HS-27A (cell line): ENCODE results near the gene ZYG11B.
"Not testable (repeated sequence)": the region's sequence is repeated elsewhere in the genome, so short reads cannot be mapped to it uniquely, and the experiment has no call there.

Source experiments
- DNase-seq: peaks from one replicate; pipeline ENCODE4 v3.0.0-alpha.2; 2012; ENCODE audit warnings: low read depth, missing footprints

Gene ZYG11B

GRCh38 chr1:52726265-52727113 lies at the start of gene ZYG11B:
Gene ZYG11B (plus strand): TSS chr1:52726453. CDS start chr1:52726654, 201 bp downstream.
- peak; percentile 58 for DNase-seq

GRCh38 chr1:52677076-52677806 lies 49.0 kb upstream of the ZYG11B start:
- DNase-seq, result no peak

GRCh38 chr1:52679048-52679447 lies 47.2 kb upstream of the ZYG11B start:
- DNase-seq, result no peak

GRCh38 chr1:52679498-52679897 lies 46.8 kb upstream of the ZYG11B start:
- DNase-seq, result no peak

- no peak for DNase-seq
These were observed 45.9 kb upstream of the ZYG11B start for GRCh38 chr1:52680353-52680752.

- DNase-seq, result no peak
These were observed 45.1 kb upstream of the ZYG11B start for GRCh38 chr1:52681136-52681535.

- no peak for DNase-seq
These were observed 42.8 kb upstream of the ZYG11B start for GRCh38 chr1:52683367-52683940.

- no peak for DNase-seq
These were observed 41.7 kb upstream of the ZYG11B start for GRCh38 chr1:52684545-52684944.

- DNase-seq, result not testable (repeated sequence)
These were observed 39.9 kb upstream of the ZYG11B start for GRCh38 chr1:52686261-52686751.

- DNase-seq, result no peak
These were observed 39.4 kb upstream of the ZYG11B start for GRCh38 chr1:52686830-52687229.

GRCh38 chr1:52691821-52692220 lies 34.4 kb upstream of the ZYG11B start:
- DNase-seq, result no peak

GRCh38 chr1:52692697-52693096 lies 33.6 kb upstream of the ZYG11B start:
- DNase-seq, result no peak

- not testable (repeated sequence) for DNase-seq
These were observed 32.9 kb upstream of the ZYG11B start for GRCh38 chr1:52693351-52693750.

- no peak for DNase-seq
These were observed 32.4 kb upstream of the ZYG11B start for GRCh38 chr1:52693843-52694242.

GRCh38 chr1:52695627-52696026 lies 30.6 kb upstream of the ZYG11B start:
- no peak for DNase-seq

- DNase-seq, result peak; percentile 70
These were observed 28.2 kb upstream of the ZYG11B start, which contains the start of gene COA7 for GRCh38 chr1:52697795-52698674. Gene COA7 (minus strand): TSS chr1:52698347. CDS start chr1:52698326, 21 bp downstream.

GRCh38 chr1:52702886-52703787 lies 23.1 kb upstream of the ZYG11B start:
- peak; percentile 57 for DNase-seq

GRCh38 chr1:52706136-52706670 lies 20.1 kb upstream of the ZYG11B start:
- DNase-seq, result no peak

GRCh38 chr1:52706941-52707926 lies 19.0 kb upstream of the ZYG11B start:
- DNase-seq, result no peak
